Renal cortex interstitium (tissue), 11 donors: Measurements from ENCODE around the gene HSD17B14. TPM values are rescaled to one million over a fixed set of nuclear protein-coding genes. Genes with fewer than 3 reads are reported as not detected.
"Not testable (repeated sequence)": the region's sequence is repeated elsewhere in the genome, so short reads cannot be mapped to it uniquely, and the experiment has no call there.

Experiments used
- DNase-seq, 11 donors: peaks; one replicate each; pipeline ENCODE4 v3.0.0-alpha.2; 2013; ENCODE audit warnings: low read depth in 9 of 11, low spot score in 4 of 11; ENCODE audit errors: extremely low read depth in 1 of 11
- polyA plus RNA-seq, 3 donors: library from polyadenylated mRNA; unstranded; fragments of 120-200 nt; gene quantifications; one replicate each; pipeline ENCODE4 v1.2.1, GENCODE V29; 2013; ENCODE audit not compliant: insufficient read length in 3 of 3

The HSD17B14 gene
- polyA plus RNA-seq, 3 donors, result 23.7 to 37.1 (median 30.1) TPM

DNA sequence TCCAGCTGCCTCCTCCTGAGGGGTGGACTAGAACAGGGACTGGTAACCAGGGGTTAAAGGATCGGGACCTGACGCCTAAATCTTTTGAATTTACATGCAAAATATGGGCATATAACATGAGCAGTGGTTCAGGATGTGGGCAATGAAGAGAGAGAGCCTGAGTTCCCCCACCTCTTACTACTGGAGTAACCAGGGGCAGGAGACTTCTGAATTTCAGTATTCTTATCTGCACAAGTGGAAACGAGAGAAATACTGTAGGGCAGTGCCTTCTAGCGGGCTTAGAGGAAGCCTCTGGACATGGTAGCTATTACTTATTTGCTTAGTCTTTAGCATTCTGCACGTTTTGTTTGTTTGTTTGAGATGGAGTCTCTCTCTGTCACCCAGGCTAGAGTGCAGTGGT, 51.8 kb downstream of the HSD17B14 start:
- no peak for DNase-seq

DNA sequence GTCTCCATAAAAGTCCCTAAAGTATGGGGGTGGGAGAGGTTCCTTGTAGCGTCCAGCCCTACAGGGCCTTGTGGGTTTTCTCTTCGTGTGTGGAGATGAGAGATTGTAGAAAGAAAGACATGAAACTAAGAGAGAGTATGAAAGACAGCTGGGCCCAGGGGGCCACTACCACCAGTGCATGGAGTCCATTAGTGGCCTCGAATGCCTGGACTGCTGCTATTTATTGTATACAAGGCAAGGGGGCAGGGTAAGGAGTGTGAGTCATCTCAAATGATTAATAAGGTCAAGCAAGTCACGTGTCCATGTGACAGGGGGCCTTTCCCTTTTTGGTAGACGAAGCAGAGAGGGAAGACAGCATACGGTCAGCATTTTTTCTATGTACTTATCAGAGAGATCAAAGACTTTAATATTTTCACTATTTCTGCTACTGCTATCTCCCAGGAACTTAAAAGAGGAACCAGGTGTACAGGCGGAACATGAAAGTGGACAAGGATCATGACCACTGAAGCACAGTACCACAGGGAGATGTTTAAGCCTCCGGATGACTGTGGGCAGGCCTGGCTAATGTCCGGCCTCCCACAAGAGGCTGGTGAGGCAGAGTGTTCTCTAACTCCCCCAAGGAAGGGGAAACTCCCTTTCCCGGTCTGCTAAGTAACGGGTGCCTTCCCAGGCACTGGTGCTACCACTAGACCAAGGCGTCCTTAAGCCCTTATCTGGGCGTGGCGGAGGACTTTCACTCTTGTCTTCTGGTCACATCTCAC, 55.5 kb downstream of the HSD17B14 start:
- no peak for DNase-seq

DNA sequence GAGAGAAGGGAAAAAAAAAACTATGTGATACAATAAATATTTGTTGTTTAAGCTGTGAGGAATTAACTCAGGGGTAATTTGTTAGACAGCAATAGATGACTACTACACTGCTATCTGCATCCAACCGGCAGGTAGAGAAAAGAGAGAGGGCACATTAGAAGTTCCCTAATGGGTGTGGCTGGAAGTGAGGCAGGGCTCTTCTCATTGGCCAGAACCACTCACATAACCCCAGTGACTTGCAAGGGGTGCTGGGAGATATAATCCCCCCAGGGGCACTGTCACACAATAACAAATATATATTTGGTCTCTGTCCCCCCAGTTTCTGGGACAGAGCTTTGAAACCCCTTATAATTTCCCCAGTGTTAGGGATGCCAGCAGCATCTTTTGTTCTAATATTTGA, 56.7 kb downstream of the HSD17B14 start:
- no peak for DNase-seq

DNA sequence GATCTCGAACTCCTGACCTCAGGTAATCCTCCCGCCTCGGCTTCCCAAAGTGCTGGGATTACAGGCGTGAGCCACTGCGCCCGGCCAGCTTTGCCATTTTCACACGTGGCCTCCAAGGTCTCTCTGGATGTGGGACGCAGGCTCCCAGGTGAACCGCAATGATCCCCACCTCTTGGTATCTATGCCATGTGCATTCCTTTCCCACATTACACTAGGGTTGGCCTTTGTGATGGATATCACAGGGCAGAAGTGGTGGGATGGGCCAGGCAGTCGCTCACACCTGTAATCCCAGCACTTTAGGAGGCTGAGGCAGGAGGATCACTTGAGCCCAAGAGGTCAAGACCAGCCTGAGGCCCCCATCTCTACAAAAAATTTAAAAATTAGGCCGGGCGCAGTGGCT, 58.6 kb downstream of the HSD17B14 start:
- no peak for DNase-seq

DNA sequence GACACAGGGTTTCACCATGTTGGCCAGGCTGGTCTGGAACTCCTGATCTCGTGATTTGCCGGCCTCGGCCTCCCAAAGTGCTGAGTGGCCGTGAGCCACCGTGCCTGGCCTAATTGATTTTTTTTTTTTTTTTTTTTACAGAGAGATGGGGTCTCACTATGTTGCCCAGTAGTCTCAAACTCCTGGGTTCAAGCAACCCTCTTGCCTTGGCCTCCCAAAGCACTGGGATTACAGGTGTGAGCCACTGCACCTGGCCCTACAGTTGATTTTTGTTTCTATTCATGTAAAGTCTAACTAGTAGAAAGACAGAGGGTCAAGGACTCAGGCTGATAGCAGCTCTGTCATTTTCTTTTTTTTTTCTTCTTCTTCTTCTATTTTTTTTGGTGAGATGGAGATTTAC, 59.2 kb downstream of the HSD17B14 start:
- DNase-seq, result no peak

DNA sequence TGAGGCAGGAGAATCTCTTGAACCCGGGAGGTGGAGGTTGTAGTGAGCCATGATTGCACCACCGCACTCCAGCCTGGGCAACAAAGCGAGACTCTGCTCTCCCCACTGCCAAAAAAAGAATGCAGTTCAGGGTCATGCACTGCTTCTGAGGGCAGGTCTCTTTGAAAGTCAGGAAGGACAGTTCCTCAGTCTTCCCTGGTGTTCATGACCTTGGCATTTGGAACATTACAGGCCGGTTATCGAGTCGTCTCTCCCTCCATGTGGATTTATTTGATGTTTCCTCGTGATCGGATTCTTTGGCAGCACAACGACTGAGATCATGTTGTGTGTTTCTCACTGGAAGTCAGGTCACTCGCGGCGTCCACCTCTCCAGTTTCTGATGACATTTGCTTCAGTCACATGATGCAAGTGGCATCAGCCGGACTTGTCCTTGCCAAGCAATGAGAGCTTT, 63.8 kb downstream of the HSD17B14 start:
- no peak for DNase-seq

DNA sequence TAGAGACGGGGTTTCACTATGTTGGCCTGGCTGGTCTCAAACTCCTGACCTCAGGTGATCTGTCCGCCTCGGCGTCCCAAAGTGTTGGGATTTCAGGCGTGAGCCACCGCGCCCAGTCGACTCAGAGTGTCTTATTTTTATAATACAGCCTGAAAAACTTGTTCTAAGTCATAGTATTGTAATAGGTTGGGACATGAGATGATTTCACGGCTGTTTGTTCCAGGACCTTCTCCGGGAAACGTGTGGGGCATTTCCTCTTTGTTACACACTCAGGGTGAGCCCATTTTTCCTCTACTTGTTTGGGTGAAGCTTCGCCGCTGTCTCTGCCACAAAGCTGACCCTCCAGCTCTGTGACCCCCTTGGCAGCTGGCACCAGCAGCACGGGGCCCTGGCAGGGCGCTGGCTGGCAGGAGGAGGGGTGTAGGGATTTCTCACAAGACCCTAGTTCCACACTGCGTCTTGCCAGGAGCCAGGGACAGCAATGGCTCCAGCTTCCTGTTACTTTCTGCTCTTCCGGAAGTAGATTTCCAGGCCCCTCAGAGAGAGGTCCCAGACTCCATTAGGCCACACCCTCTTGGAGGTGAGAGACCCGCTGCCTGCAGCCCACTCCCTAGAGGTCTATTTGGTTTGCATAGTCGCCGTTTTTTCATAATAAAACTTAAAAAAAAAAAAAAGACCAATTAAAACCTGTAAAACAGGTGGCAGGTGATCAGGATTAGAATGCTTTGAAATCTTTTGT, 65.4 kb downstream of the HSD17B14 start:
- DNase-seq, result no peak

DNA sequence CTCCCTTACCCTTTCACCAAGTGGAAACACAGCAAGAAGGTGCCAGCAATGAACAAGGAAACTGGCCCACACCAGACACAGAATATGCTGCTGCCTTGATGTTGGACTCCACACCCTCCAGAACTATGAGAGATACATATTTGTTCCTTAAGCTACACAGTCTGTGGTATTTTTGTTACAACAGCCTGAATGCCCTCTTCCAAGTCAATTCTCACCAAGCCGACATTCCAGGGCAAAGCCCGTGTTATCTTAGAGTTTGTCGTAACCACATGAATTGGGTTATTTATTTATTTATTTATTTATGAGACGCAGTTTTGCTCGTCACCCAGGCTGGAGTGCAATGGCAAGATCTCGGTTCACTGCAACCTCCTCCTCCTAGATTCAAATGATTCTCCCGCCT, 66.0 kb downstream of the HSD17B14 start:
- no peak for DNase-seq

DNA sequence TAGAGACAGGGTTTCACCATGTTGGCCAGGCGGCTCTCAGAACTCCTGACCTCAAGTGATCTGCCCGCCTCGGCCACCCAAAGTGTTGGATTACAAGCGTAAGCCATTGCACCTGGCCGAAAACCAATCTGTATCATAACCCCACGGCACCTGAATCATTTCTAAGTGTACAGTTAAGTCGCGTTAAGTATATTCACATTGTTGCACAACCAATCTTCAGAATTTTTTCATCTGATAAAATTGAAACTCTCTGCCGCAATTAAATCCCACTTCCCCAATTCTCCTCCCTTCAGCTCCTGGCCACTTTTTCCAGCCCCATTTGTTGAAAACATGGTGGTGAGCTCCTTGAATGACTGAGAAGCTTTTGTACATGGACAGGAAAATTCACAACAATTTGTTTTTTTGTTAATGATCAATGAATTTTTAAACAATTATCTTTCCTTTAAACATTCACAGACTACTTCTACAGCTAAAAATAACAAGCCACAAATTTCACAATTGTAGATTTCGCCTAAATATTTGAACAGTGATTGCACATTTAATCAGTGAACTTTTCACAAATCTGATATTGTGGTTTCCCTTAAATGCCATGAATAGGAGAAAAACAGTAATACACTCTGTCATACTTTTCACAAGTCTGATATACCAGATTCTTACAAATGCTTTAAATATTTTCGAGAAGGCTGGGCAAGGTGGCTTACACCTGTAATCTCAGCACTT, 67.1 kb downstream of the HSD17B14 start:
- no peak for DNase-seq

DNA sequence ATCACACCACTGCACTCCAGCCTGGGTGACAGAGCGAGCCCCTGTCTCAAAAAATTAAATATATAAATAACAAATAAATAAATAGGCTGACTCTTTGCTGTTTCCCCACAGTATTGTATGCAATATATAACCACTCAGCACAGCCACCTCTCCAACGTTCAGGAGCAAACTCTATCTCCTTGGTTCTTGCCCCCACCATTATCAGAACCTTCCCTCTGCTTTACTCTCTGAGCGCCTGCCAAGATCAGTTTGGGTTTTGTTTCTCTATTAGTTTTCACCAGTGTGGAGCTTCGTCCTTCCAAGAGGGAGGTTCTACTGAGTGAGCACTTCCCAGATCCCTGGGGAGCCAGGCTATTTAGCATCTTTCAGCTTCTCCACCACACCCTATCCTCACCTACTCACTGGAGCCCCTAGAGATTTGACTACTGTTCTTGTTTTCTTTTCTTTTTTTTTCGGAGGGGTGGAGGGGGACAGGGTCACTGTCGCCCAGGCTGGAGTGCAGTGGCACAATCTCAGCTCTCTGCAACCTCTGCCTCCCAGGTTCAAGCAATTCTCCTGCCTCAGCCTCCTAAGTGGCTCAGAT, 68.0 kb downstream of the HSD17B14 start:
- not testable (repeated sequence) for DNase-seq

DNA sequence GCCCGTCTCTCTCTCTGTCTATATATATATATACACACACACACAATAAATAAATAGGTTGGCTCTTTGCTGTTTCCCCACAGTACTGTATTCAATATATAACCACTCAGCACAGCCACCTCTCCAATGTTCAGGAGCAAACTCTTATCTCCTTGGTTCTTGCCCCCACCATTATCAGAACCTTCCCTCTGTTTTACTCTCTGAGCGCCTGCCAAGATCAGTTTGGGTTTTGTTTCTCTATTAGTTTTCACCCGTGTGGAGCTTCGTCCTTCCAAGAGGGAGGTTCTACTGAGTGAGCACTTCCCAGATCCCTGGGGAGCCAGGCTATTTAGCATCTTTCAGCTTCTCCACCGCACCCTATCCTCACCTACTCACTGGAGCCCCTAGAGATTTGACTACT, 70.5 kb downstream of the HSD17B14 start:
- DNase-seq, result not testable (repeated sequence)

Other genes starting within 250 kb of the HSD17B14 start
- gene SPACA4, start 229.7 kb downstream of the HSD17B14 start, polyA plus RNA-seq, result under 1 TPM in 1 of 3 donors, not detected in 2; 0.26 TPM
- 1 to 10 TPM in 2 of 3 donors, under 1 TPM in 1; 0.88 to 1.2 (median 1.1) TPM for gene FAM83E, start 221.4 kb downstream of the HSD17B14 start, polyA plus RNA-seq
- 1,000 to 10,000 TPM; 1,072 to 1,401 (median 1,249) TPM for gene RPL18, start 217.3 kb downstream of the HSD17B14 start, polyA plus RNA-seq
- gene SPHK2, start 217.0 kb downstream of the HSD17B14 start, polyA plus RNA-seq, result 10 to 100 TPM; 15.8 to 31.8 (median 30.9) TPM
- gene DBP, start 199.1 kb downstream of the HSD17B14 start, polyA plus RNA-seq, result 10 to 100 TPM; 11.2 to 15.9 (median 14.3) TPM
- 10 to 100 TPM; 21.9 to 30.7 (median 29.2) TPM for gene CA11, start 190.3 kb downstream of the HSD17B14 start, polyA plus RNA-seq
- gene NTN5, start 163.5 kb downstream of the HSD17B14 start, polyA plus RNA-seq, result 1 to 10 TPM in 2 of 3 donors, under 1 TPM in 1; 0.68 to 2.4 (median 1.5) TPM
- 1 to 10 TPM; 1.7 to 4.4 (median 1.8) TPM for gene FUT2, start 140.5 kb downstream of the HSD17B14 start, polyA plus RNA-seq
- gene MAMSTR, start 116.8 kb downstream of the HSD17B14 start, polyA plus RNA-seq, result 1 to 10 TPM; 5.0 to 7.3 (median 6.5) TPM
- gene RASIP1, start 95.9 kb downstream of the HSD17B14 start, polyA plus RNA-seq, result 10 to 100 TPM; 12.2 to 19.6 (median 16.6) TPM
- 1 to 10 TPM in 1 of 3 donors, under 1 TPM in 2; 0.23 to 1.2 (median 0.41) TPM for gene IZUMO1, start 89.6 kb downstream of the HSD17B14 start, polyA plus RNA-seq
- gene FUT1, start 83.8 kb downstream of the HSD17B14 start, polyA plus RNA-seq, result 1 to 10 TPM; 3.2 to 4.0 (median 3.3) TPM
- gene FGF21, start 81.0 kb downstream of the HSD17B14 start, polyA plus RNA-seq, result not detected
- 10 to 100 TPM; 32.4 to 57.8 (median 44.8) TPM for gene BCAT2, start 25.5 kb downstream of the HSD17B14 start, polyA plus RNA-seq
- gene PLEKHA4, start 32.1 kb upstream of the HSD17B14 start, polyA plus RNA-seq, result 10 to 100 TPM; 20.6 to 29.6 (median 27.9) TPM
- gene PPP1R15A, start 35.9 kb upstream of the HSD17B14 start, polyA plus RNA-seq, result 10 to 100 TPM; 35.1 to 45.2 (median 37.3) TPM
- 1 to 10 TPM in 2 of 3 donors, under 1 TPM in 1; 0.67 to 1.4 (median 1.3) TPM for gene TULP2, start 62.3 kb upstream of the HSD17B14 start, polyA plus RNA-seq
- 100 to 1,000 TPM; 231 to 319 (median 307) TPM for gene NUCB1, start 63.8 kb upstream of the HSD17B14 start, polyA plus RNA-seq
- gene DHDH, start 97.2 kb upstream of the HSD17B14 start, polyA plus RNA-seq, result 10 to 100 TPM in 1 of 3 donors, 1 to 10 TPM in 2; 6.5 to 10.7 (median 7.0) TPM
- gene BAX, start 118.4 kb upstream of the HSD17B14 start, polyA plus RNA-seq, result 10 to 100 TPM; 64.7 to 84.6 (median 73.4) TPM
- gene FTL, start 128.8 kb upstream of the HSD17B14 start, polyA plus RNA-seq, result 1,000 to 10,000 TPM; 2,184 to 2,822 (median 2,594) TPM
- gene GYS1, start 156.8 kb upstream of the HSD17B14 start, polyA plus RNA-seq, result 10 to 100 TPM; 40.6 to 55.4 (median 40.7) TPM
- gene RUVBL2, start 157.4 kb upstream of the HSD17B14 start, polyA plus RNA-seq, result 100 to 1,000 TPM in 1 of 3 donors, 10 to 100 TPM in 2; 77.9 to 106 (median 88.7) TPM
- gene LHB, start 180.6 kb upstream of the HSD17B14 start, polyA plus RNA-seq, result under 1 TPM in 1 of 3 donors, not detected in 2; 0.29 TPM
- not detected for gene CGB3, start 187.8 kb upstream of the HSD17B14 start, polyA plus RNA-seq
- gene CGB2, start 195.4 kb upstream of the HSD17B14 start, polyA plus RNA-seq, result not detected
- gene CGB1, start 200.4 kb upstream of the HSD17B14 start, polyA plus RNA-seq, result not detected
- under 1 TPM in 1 of 3 donors, not detected in 2; 0.34 TPM for gene CGB5, start 207.4 kb upstream of the HSD17B14 start, polyA plus RNA-seq
- not detected for gene CGB8, start 212.6 kb upstream of the HSD17B14 start, polyA plus RNA-seq
- gene CGB7, start 221.3 kb upstream of the HSD17B14 start, polyA plus RNA-seq, result 1 to 10 TPM; 1.2 to 1.6 (median 1.5) TPM
- 1 to 10 TPM; 3.4 to 4.3 (median 4.2) TPM for gene NTF4, start 228.3 kb upstream of the HSD17B14 start, polyA plus RNA-seq
- gene KCNA7, start 236.2 kb upstream of the HSD17B14 start, polyA plus RNA-seq, result under 1 TPM in 2 of 3 donors, not detected in 1; 0.06 to 0.09 TPM
- gene SNRNP70, start 249.0 kb upstream of the HSD17B14 start, polyA plus RNA-seq, result 100 to 1,000 TPM; 299 to 461 (median 336) TPM